ENCODE measurements around the gene PFDN2.

PFDN2 gene

DNA sequence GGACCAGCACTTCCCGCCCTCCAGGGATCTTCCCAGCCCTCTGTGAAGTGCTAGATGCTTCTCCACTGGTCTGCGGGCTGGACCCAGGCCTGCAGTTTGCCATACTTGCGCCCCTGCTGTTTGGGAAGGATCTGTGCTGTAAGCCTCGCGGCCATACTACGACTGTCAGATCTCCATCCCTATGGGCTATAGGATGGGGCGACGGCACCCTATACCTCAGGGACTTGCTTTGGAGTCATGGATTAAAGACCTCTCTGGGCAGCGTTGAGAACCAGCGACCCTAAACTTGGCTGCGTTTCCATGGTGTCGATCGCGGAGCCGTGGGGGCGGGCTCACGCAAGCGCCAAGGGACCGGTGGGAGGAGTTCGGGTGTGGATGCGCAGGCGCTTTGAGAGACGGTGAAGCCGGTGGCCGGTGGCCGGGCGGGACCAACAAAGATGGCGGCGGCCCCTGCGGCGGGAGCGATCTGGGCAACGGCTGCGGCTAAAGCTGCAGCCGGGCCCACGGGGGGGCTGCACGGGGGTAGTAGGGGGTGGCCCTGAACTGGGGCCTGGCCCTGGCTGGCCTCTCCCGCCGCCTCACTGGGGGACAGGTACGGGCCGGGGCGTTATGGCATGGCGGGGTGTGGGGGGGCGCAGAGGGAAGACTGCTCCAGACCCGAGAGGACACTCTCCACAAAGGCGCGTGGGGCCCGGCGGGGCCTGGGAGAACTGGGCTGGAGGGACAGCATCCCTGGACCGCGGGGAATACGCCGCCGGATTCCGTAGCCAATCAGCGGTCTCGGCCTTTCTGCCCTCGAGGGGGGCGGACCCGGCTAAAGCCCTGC, 41.5 kb upstream of the PFDN2 start, which contains the start of gene USP21:
TSS of gene USP21 (plus strand) at position 414 of the 826 bp plus-strand sequence. CDS start 1,141 bp downstream, outside the sequence.
- H3K36me3 ChIP-seq (ENCODE audit: control insufficient read depth, low read depth, low read length): peaks cover 20% of the 10 kb centered on the region
- peak within 1 kb of the TSS; percentile 62 for H3K4me3 ChIP-seq (ENCODE audit: low read length)
- H3K27me3 ChIP-seq (ENCODE audit: control insufficient read depth, insufficient read depth, low read length): no peaks in the 10 kb centered on the region
- no peaks in the 10 kb centered on the region for H3K9me3 ChIP-seq (ENCODE audit: control insufficient read depth, low read depth, low read length)
- H3K9ac ChIP-seq (ENCODE audit: low read length): peak within 1 kb of the TSS; percentile 85
- peaks cover 11% of the 10 kb centered on the region for H3K4me1 ChIP-seq (ENCODE audit: control insufficient read depth, low read depth, low read length)
- peak within 1 kb of the TSS; percentile 77 for H3K27ac ChIP-seq (ENCODE audit: low read length)

GRCh38 chr1:161158316-161159010, 40.6 kb upstream of the PFDN2 start:
- H3K4me3 ChIP-seq (ENCODE audit: low read length): peak overlapping the region; percentile 62
- no peaks in the 10 kb centered on the region for H3K27me3 ChIP-seq (ENCODE audit: control insufficient read depth, insufficient read depth, low read length)
- H3K27ac ChIP-seq (ENCODE audit: low read length): no peak overlapping the region
- peak overlapping the region; percentile 85 for H3K9ac ChIP-seq (ENCODE audit: low read length)
- H3K4me1 ChIP-seq (ENCODE audit: control insufficient read depth, low read depth, low read length): peaks cover 11% of the 10 kb centered on the region
- no peaks in the 10 kb centered on the region for H3K9me3 ChIP-seq (ENCODE audit: control insufficient read depth, low read depth, low read length)
- H3K36me3 ChIP-seq (ENCODE audit: control insufficient read depth, low read depth, low read length): peaks cover 17% of the 10 kb centered on the region

DNA sequence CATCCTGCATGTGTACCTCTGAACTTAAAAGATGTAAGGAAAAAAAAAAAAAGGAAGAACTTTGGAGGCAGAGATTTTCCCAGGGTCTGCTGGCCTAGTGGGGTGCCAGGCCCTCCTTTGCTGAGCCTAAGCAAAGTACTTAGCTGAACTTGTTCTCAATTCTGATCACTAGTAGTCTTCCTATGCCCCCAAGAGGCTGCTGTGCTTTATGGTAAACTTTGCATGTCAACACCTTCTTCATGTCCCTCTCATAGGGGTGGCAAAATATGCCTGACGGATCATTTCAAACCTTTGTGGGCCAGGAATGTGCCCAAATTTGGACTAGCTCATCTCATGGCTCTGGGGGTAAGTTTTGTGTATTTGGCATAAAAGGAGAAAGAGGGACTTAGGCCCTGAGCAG, 40.0 kb upstream of the PFDN2 start:
- Histone ChIP-seq H3K4me3 (ENCODE audit: low read length) (no peak overlapping the region), H3K27ac (ENCODE audit: low read length) (no peak overlapping the region), H3K9ac (ENCODE audit: low read length) (no peak overlapping the region), H3K36me3 (ENCODE audit: control insufficient read depth, low read depth, low read length) (peaks cover 17% of the 10 kb centered on the region), H3K9me3 (ENCODE audit: control insufficient read depth, low read depth, low read length) (no peaks in the 10 kb centered on the region), H3K4me1 (ENCODE audit: control insufficient read depth, low read depth, low read length) (peaks cover 11% of the 10 kb centered on the region), H3K27me3 (ENCODE audit: control insufficient read depth, insufficient read depth, low read length) (no peaks in the 10 kb centered on the region)

DNA sequence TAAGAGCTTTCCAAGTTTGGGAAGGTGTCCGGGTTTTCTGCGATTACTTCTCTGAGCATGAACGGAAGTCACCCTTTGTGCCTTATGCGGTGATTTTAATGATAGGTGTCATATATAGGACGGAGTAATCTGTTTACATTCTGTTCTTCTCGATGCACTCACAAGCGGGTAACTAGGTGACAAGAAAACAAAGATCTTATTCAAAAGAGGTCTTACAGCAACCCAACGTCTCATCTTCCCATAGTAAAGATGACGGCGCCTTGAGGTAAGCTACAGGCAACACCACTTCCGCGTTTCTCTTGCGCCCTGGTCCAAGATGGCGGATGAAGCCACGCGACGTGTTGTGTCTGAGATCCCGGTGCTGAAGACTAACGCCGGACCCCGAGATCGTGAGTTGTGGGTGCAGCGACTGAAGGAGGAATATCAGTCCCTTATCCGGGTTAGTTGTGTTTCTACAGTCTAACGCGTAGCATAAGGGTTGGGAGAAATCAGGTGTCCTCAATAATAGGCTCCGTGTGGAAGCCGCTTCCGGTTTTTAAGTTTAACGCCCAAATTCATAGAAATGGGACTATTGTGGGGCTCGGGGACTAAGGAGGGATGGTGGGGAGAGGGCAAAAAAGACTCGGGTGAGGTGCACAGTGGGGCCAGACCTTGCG, 36.0 kb upstream of the PFDN2 start, which contains the start of gene UFC1:
TSS of gene UFC1 (plus strand) at position 297 of the 656 bp plus-strand sequence. CDS start at position 317, 20 bp downstream.
- peak within 1 kb of the TSS; percentile 100 for H3K27ac ChIP-seq (ENCODE audit: low read length)
- peaks cover 7% of the 10 kb centered on the region for H3K4me1 ChIP-seq (ENCODE audit: control insufficient read depth, low read depth, low read length)
- H3K9ac ChIP-seq (ENCODE audit: low read length): peak within 1 kb of the TSS; percentile 99
- H3K4me3 ChIP-seq (ENCODE audit: low read length): peak within 1 kb of the TSS; percentile 98
- H3K36me3 ChIP-seq (ENCODE audit: control insufficient read depth, low read depth, low read length): peaks cover 14% of the 10 kb centered on the region
- no peaks in the 10 kb centered on the region for H3K27me3 ChIP-seq (ENCODE audit: control insufficient read depth, insufficient read depth, low read length)
- H3K9me3 ChIP-seq (ENCODE audit: control insufficient read depth, low read depth, low read length): no peaks in the 10 kb centered on the region

- Histone ChIP-seq H3K36me3 (ENCODE audit: control insufficient read depth, low read depth, low read length) (peaks cover 9% of the 10 kb centered on the region), H3K4me3 (ENCODE audit: low read length) (peak overlapping the region; percentile 98), H3K9me3 (ENCODE audit: control insufficient read depth, low read depth, low read length) (no peaks in the 10 kb centered on the region), H3K27me3 (ENCODE audit: control insufficient read depth, insufficient read depth, low read length) (no peaks in the 10 kb centered on the region), H3K9ac (ENCODE audit: low read length) (peak overlapping the region; percentile 99), H3K4me1 (ENCODE audit: control insufficient read depth, low read depth, low read length) (peaks cover 3% of the 10 kb centered on the region), H3K27ac (ENCODE audit: low read length) (peak overlapping the region; percentile 24)
Measured at GRCh38 chr1:161153176-161153575, 35.3 kb upstream of the PFDN2 start.

DNA sequence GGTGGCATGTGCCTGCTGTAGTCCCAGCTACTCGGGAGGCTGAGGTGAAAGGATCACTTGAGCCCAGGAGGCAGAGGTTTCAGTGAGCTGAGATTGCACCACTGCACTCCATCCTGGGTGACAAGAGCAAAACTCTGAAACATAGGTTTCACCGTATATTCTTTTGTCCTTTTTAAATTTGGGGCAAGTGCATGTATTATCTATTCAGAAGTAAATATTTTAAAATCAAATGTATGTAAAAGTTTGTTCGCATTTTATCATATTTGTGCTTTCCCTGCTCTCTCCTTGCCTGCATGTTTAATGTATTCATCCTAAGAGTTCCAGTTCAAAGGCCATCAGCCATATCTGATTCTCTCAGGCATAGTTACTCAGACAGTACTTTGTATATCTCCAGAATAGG, 28.0 kb upstream of the PFDN2 start:
- H3K4me3 ChIP-seq (ENCODE audit: low read length): no peak overlapping the region
- H3K27ac ChIP-seq (ENCODE audit: low read length): no peak overlapping the region
- no peaks in the 10 kb centered on the region for H3K36me3 ChIP-seq (ENCODE audit: control insufficient read depth, low read depth, low read length)
- no peak overlapping the region for H3K9ac ChIP-seq (ENCODE audit: low read length)
- H3K9me3 ChIP-seq (ENCODE audit: control insufficient read depth, low read depth, low read length): no peaks in the 10 kb centered on the region
- no peaks in the 10 kb centered on the region for H3K4me1 ChIP-seq (ENCODE audit: control insufficient read depth, low read depth, low read length)
- no peaks in the 10 kb centered on the region for H3K27me3 ChIP-seq (ENCODE audit: control insufficient read depth, insufficient read depth, low read length)

DNA sequence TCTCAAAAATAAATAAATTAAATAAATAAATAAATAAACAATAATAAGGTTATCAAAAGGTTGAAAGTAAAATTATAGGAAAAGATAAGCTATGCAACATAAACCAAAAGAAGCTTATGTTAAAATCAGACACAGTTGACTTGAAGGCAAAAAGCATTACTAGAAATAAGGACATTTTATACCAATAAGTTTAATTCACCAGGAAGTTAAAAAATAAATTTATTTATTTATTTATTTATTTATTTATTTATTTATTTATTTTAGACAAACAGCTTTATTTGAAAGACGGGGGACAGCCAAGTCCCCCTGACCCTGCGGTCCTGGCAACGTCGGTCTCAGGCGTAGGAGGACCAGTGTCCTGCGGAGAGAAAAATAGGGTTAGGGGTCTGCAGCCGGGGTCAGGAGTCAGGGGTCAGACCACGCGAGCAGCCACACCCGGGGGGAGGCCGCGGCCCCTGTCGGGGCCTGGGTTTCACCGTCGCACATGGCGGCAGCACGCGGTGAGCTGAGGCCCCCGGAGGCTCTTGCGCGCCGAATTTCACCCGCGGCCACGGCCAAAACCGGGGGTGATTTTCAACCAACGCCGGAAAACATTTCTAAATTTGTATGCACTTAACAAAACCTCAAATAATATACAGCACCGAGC, 23.0 kb upstream of the PFDN2 start:
- H3K27ac ChIP-seq (ENCODE audit: low read length): no peak overlapping the region
- H3K4me3 ChIP-seq (ENCODE audit: low read length): no peak overlapping the region
- no peaks in the 10 kb centered on the region for H3K27me3 ChIP-seq (ENCODE audit: control insufficient read depth, insufficient read depth, low read length)
- no peaks in the 10 kb centered on the region for H3K4me1 ChIP-seq (ENCODE audit: control insufficient read depth, low read depth, low read length)
- no peaks in the 10 kb centered on the region for H3K9me3 ChIP-seq (ENCODE audit: control insufficient read depth, low read depth, low read length)
- no peak overlapping the region for H3K9ac ChIP-seq (ENCODE audit: low read length)
- no peaks in the 10 kb centered on the region for H3K36me3 ChIP-seq (ENCODE audit: control insufficient read depth, low read depth, low read length)

GRCh38 chr1:161139766-161140165, 21.9 kb upstream of the PFDN2 start:
- H3K9me3 ChIP-seq (ENCODE audit: control insufficient read depth, low read depth, low read length): no peaks in the 10 kb centered on the region
- H3K36me3 ChIP-seq (ENCODE audit: control insufficient read depth, low read depth, low read length): no peaks in the 10 kb centered on the region
- H3K4me1 ChIP-seq (ENCODE audit: control insufficient read depth, low read depth, low read length): no peaks in the 10 kb centered on the region
- no peaks in the 10 kb centered on the region for H3K27me3 ChIP-seq (ENCODE audit: control insufficient read depth, insufficient read depth, low read length)
- H3K4me3 ChIP-seq (ENCODE audit: low read length): no peak overlapping the region
- no peak overlapping the region for H3K27ac ChIP-seq (ENCODE audit: low read length)
- no peak overlapping the region for H3K9ac ChIP-seq (ENCODE audit: low read length)

DNA sequence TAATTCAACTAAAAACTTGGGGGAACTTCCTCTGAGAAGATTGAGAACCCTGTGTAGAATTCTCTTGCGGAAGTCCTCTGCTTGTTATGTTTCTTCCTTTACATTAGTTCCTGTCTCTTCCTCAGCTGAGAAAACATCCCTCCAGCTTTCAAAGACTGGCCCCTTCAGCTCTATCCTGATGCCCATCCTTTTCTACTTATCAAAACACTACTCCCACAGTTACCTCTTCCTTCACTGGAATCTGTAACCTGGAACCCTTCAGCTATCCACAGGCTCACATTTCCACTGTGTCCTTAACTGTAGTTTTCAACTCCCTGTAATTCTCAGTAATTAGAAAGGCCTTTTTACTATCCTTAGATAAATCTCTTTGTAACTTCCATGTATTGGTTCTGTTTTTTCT, 20.6 kb upstream of the PFDN2 start:
- Histone ChIP-seq H3K4me1 (ENCODE audit: control insufficient read depth, low read depth, low read length) (no peaks in the 10 kb centered on the region), H3K36me3 (ENCODE audit: control insufficient read depth, low read depth, low read length) (no peaks in the 10 kb centered on the region), H3K9me3 (ENCODE audit: control insufficient read depth, low read depth, low read length) (no peaks in the 10 kb centered on the region), H3K4me3 (ENCODE audit: low read length) (no peak overlapping the region), H3K27me3 (ENCODE audit: control insufficient read depth, insufficient read depth, low read length) (no peaks in the 10 kb centered on the region), H3K27ac (ENCODE audit: low read length) (no peak overlapping the region), H3K9ac (ENCODE audit: low read length) (no peak overlapping the region)

- H3K27me3 ChIP-seq (ENCODE audit: control insufficient read depth, insufficient read depth, low read length): no peaks in the 10 kb centered on the region
- H3K9me3 ChIP-seq (ENCODE audit: control insufficient read depth, low read depth, low read length): no peaks in the 10 kb centered on the region
- no peak overlapping the region for H3K4me3 ChIP-seq (ENCODE audit: low read length)
- no peak overlapping the region for H3K9ac ChIP-seq (ENCODE audit: low read length)
- H3K36me3 ChIP-seq (ENCODE audit: control insufficient read depth, low read depth, low read length): no peaks in the 10 kb centered on the region
- H3K4me1 ChIP-seq (ENCODE audit: control insufficient read depth, low read depth, low read length): no peaks in the 10 kb centered on the region
- no peak overlapping the region for H3K27ac ChIP-seq (ENCODE audit: low read length)
Measured at GRCh38 chr1:161137881-161138280, 20.0 kb upstream of the PFDN2 start.

GRCh38 chr1:161133220-161133740, 15.4 kb upstream of the PFDN2 start:
- H3K27ac ChIP-seq (ENCODE audit: low read length): peak overlapping the region; percentile 98
- peak overlapping the region; percentile 88 for H3K9ac ChIP-seq (ENCODE audit: low read length)
- H3K27me3 ChIP-seq (ENCODE audit: control insufficient read depth, insufficient read depth, low read length): no peaks in the 10 kb centered on the region
- H3K4me3 ChIP-seq (ENCODE audit: low read length): peak overlapping the region; percentile 84
- peaks cover 13% of the 10 kb centered on the region for H3K36me3 ChIP-seq (ENCODE audit: control insufficient read depth, low read depth, low read length)
- H3K9me3 ChIP-seq (ENCODE audit: control insufficient read depth, low read depth, low read length): no peaks in the 10 kb centered on the region
- peaks cover 9% of the 10 kb centered on the region for H3K4me1 ChIP-seq (ENCODE audit: control insufficient read depth, low read depth, low read length)
